GM12892 (cell line): ENCODE measurements around the gene ADAMTS12.

ENCODE experiments used
- POLR2A ChIP-seq: IDR thresholded peaks from 2 replicates; pipeline ENCODE4 v1.6.1; 2011; ENCODE audit warnings: low read depth, low read length, control low read depth
- POLR2AphosphoS5 ChIP-seq: IDR thresholded peaks from 2 replicates; pipeline ENCODE4 v1.6.1; 2011; ENCODE audit warnings: low read depth, low read length, control low read depth
- TAF1 ChIP-seq: IDR thresholded peaks from 2 replicates; pipeline ENCODE4 v1.6.1; 2011; ENCODE audit warnings: low read depth, mild to moderate bottlenecking, control low read depth, low read length, borderline replicate concordance

DNA sequence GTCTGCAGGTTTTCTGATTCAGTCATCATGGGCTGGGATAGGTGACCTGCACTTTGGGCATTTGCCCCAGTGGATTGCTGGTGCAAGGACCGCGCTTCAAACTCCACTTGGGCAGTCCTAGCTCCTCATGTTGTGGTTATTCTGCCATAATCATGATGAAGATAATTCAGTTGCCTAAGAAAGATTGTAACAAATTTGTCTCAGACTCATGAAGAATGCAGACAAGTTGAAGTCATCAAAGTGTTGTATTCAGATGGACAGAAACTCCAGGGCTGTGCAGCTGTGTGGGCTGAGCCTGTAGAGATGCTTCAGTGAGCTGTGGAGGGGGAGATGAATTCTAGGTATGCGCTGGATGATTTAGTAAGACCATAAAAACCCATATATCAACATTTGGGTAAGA lies 412.5 kb downstream of the ADAMTS12 start:
- TF ChIP-seq TAF1 (no peak), POLR2A (no peak), POLR2AphosphoS5 (no peak)
